Lung (tissue), 12 donors: ENCODE measurements around the gene MOB3B. TPM values are rescaled to one million over a fixed set of nuclear protein-coding genes. Genes with fewer than 3 reads are reported as not detected.

Experiments
- ATAC-seq: fragments of 200-7000 bp; cut with Tn5 transposase; one replicate; pipeline ENCODE4 v1.9.1; 2020; ENCODE audit warnings: moderate number of reproducible peaks; ENCODE audit not compliant: insufficient read depth, low FRiP score
- DNase-seq, 3 donors: peaks; one replicate each; pipeline ENCODE4 v3.0.0-alpha.2; 2013 to 2017
- H3K27ac ChIP-seq, 2 donors: one replicate each; pipeline ENCODE4 v1.5.1; 2013; ENCODE audit warnings: mild to moderate bottlenecking in 2 of 2, moderate library complexity in 2 of 2, control low read depth in 1 of 2, inconsistent platforms in 1 of 2, low read depth in 1 of 2, low read length in 1 of 2
- H3K27me3 ChIP-seq, 3 donors: one replicate each; pipeline ENCODE4 v1.5.1; 2013; ENCODE audit warnings: low read length in 2 of 3; ENCODE audit not compliant: control insufficient read depth in 3 of 3, insufficient read depth in 3 of 3
- H3K36me3 ChIP-seq, 4 donors: one replicate each; pipeline ENCODE4 v1.5.1; 2013; ENCODE audit warnings: low read length in 4 of 4, mild to moderate bottlenecking in 1 of 4, moderate library complexity in 1 of 4; ENCODE audit not compliant: control insufficient read depth in 4 of 4, insufficient read depth in 4 of 4
- H3K4me1 ChIP-seq, 5 donors: one replicate each; pipeline ENCODE4 v1.5.1; 2013; ENCODE audit warnings: low read length in 5 of 5, mild to moderate bottlenecking in 2 of 5, moderate library complexity in 1 of 5; ENCODE audit not compliant: control insufficient read depth in 5 of 5, insufficient read depth in 5 of 5
- H3K4me3 ChIP-seq: one replicate; pipeline ENCODE4 v1.5.1; 2013; ENCODE audit warnings: mild to moderate bottlenecking, control low read depth, moderate library complexity
- H3K9ac ChIP-seq, 2 donors: one replicate each; pipeline ENCODE4 v1.5.1; 2013; ENCODE audit warnings: low read length in 2 of 2, control low read depth in 1 of 2; ENCODE audit not compliant: insufficient read depth in 1 of 2
- H3K9me3 ChIP-seq, 4 donors: one replicate each; pipeline ENCODE4 v1.5.1; 2013; ENCODE audit warnings: low read length in 3 of 4, mild to moderate bottlenecking in 1 of 4, moderate library complexity in 1 of 4; ENCODE audit not compliant: control insufficient read depth in 4 of 4, insufficient read depth in 3 of 4
- WGBS, 2 donors: extraction: QIAGEN DNeasy Blood & Tissue Kit; methylation state at CpG; one replicate each; pipeline ENCODE4 v1.1.7; 2013; 5-methylcytosine and 5-hydroxymethylcytosine counted together
- polyA plus RNA-seq, 2 donors: library from polyadenylated mRNA; stranded (reverse); fragments of 200-250 nt; gene quantifications; one replicate each; pipeline ENCODE4 v1.2.1, GENCODE V29; 2013
- total RNA-seq, 2 donors: library from RNA; depleted of rRNA in 1 of 2; stranded (reverse); fragments of >200 nt in 1 of 2; gene quantifications; one replicate each; pipeline ENCODE4 v1.2.1, GENCODE V29; 2014 to 2021
- TF ChIP-seq, protein P1 (sequence below): IDR thresholded peaks from 2 replicates; pipeline ENCODE4 v1.5.1; 2012; ENCODE audit warnings: mild to moderate bottlenecking; ENCODE audit errors: control extremely low read depth, extremely low read depth
- donor health status: control.
- donor health status: control.
- donor health status: Bipolar disorder and iron deficiency.
- donor health status: healthy.
- donor health status: DM: yes; HTN: yes; CAD: no.

The MOB3B gene
- total and polyA plus RNA-seq, 4 donors = 1.6 to 12.9 (median 6.4) TPM

DNA sequence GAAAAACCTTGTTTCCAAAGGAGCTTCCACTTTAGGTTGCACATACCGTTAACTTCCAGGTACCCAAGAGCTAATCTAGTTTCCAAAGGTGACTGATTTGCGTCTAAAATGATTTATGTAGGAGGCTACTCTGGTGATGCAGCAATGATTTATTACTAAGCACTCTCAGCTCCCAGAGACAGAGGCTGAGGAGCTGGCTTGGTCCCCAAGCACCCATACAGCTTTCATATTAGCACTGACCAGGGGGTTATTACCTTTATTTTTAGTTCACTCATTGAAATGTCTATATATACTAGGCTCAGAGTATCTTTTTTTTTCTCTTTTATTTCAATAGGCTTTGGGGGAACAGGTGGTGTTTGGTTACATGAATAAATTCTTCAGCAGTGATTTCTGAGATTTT, 141.5 kb downstream of the MOB3B start:
- peaks cover 0 to 29% (median 9%) of the 10 kb centered on the region in 5 donors for H3K4me1 ChIP-seq
- H3K9ac ChIP-seq = no peak overlapping the region
- ATAC-seq = no peak
- WGBS, 2 donors = 83 to 84% methylated on average over 2 of the region's 2 CpGs
- H3K27me3 ChIP-seq = no peaks in the 10 kb centered on the region
- H3K36me3 ChIP-seq = no peaks in the 10 kb centered on the region
- no peak overlapping the region for H3K4me3 ChIP-seq
- peaks cover 0 to 2% (median 0%) of the 10 kb centered on the region in 4 donors for H3K9me3 ChIP-seq
- H3K27ac ChIP-seq = no peak overlapping the region
- no peak for DNase-seq
- TF ChIP-seq, protein P1, sequence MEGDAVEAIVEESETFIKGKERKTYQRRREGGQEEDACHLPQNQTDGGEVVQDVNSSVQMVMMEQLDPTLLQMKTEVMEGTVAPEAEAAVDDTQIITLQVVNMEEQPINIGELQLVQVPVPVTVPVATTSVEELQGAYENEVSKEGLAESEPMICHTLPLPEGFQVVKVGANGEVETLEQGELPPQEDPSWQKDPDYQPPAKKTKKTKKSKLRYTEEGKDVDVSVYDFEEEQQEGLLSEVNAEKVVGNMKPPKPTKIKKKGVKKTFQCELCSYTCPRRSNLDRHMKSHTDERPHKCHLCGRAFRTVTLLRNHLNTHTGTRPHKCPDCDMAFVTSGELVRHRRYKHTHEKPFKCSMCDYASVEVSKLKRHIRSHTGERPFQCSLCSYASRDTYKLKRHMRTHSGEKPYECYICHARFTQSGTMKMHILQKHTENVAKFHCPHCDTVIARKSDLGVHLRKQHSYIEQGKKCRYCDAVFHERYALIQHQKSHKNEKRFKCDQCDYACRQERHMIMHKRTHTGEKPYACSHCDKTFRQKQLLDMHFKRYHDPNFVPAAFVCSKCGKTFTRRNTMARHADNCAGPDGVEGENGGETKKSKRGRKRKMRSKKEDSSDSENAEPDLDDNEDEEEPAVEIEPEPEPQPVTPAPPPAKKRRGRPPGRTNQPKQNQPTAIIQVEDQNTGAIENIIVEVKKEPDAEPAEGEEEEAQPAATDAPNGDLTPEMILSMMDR = no peak

DNA sequence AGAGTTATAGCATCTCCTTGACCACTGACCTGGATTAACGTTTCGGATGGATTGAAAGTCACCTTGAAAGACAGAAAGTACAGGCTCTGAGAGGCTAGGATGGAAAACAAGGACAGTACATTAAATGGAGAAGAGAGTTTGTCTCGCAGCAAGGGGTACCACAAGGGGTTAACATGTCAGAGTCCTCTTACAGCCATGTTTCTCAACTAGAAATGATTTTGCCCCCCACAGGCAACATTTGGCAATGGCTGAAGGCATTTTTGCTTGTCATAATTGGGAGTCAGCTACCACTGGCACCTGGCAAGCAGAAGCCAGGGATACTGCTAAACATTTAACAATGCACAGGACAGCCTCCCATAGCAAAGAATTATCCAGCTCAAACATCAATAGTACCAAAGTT, 141.9 kb downstream of the MOB3B start:
- Histone ChIP-seq H3K9me3 (peaks cover 0 to 2% (median 0%) of the 10 kb centered on the region in 4 donors), H3K27me3 (no peaks in the 10 kb centered on the region), H3K4me1 (peaks cover 0 to 25% (median 9%) of the 10 kb centered on the region in 5 donors), H3K36me3 (no peaks in the 10 kb centered on the region), H3K9ac (no peak overlapping the region), H3K4me3 (no peak overlapping the region), H3K27ac (no peak overlapping the region)
- DNase-seq (no peak), ATAC-seq (no peak)
- WGBS, 2 donors = 87 to 92% methylated on average over 3 of the region's 3 CpGs
- TF ChIP-seq, protein P1 = no peak

DNA sequence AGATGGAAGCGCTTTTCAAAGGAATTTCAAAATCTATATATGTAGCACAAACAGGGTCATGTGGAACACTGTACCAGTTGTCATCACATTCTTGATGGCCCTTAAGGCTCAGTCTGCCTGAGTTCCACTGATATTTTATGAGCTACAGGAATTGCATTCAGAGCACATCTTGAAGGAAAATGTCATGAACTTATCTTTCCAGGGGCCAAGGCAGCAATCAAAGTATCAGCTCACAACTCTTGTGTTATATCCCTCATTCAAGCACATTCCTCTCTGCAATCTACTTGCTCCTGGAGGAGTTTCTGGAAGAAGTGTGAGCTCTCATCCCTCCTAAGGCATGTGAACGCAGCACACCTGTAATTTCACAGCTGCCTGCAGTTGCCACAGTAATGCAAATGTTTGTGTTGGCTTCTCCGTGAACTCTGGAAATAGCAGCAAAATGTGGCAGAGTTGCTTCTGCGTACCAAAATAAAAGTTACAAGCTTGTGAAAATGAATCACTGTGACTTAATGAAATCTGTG, 143.0 kb downstream of the MOB3B start:
- DNase-seq = peak in 1 of 3 donors; percentile 31
- no peak for ATAC-seq
- 70 to 85% methylated on average over 4 of the region's 4 CpGs for WGBS, 2 donors
- no peak overlapping the region for H3K9ac ChIP-seq
- H3K4me1 ChIP-seq = peaks cover 0 to 23% (median 9%) of the 10 kb centered on the region in 5 donors
- TF ChIP-seq, protein P1 = no peak
- peaks cover 0 to 2% (median 0%) of the 10 kb centered on the region in 4 donors for H3K9me3 ChIP-seq
- H3K4me3 ChIP-seq = no peak overlapping the region
- no peaks in the 10 kb centered on the region for H3K36me3 ChIP-seq
- H3K27ac ChIP-seq = no peak overlapping the region
- H3K27me3 ChIP-seq = no peaks in the 10 kb centered on the region
